GM18520 (cell line): ENCODE data around the gene MRPL3.

Source experiments
- ATAC-seq: cut with Tn5 transposase; IDR thresholded peaks from one replicate; pipeline ENCODE4 v1.9.1; 2021; ENCODE audit not compliant: unreplicated experiment

Gene MRPL3

GRCh38 chr3:131417751-131418150 is 85.0 kb downstream of the MRPL3 start:
- ATAC-seq: no peak
